GM20000 (cell line): Measurements from ENCODE around the gene PRLH.

Source experiments
- DNase-seq: peaks from one replicate; pipeline ENCODE4 v3.0.0; 2012; ENCODE audit warnings: low spot score
- CTCF ChIP-seq: IDR thresholded peaks from 2 replicates; pipeline ENCODE4 v1.5.1; 2012; ENCODE audit warnings: mild to moderate bottlenecking, control low read depth; ENCODE audit errors: extremely low read depth, missing control alignments

The PRLH gene

GRCh38 chr2:237527233-237527632 is 39.1 kb upstream of the PRLH start:
- TF ChIP-seq CTCF: no peak
- no peak for DNase-seq

- no peak for TF ChIP-seq CTCF
These were observed 38.6 kb upstream of the PRLH start for GRCh38 chr2:237527766-237528165.

GRCh38 chr2:237529452-237530402 is 36.6 kb upstream of the PRLH start:
- DNase-seq: peak; percentile 64

More at GRCh38 chr2:237527766-237528165, 38.6 kb upstream of the PRLH start:
- no peak for DNase-seq

GRCh38 chr2:237530472-237531433 is 35.6 kb upstream of the PRLH start:
- DNase-seq: no peak

More at GRCh38 chr2:237529452-237530402, 36.6 kb upstream of the PRLH start:
- TF ChIP-seq CTCF: no peak

GRCh38 chr2:237532160-237532559 is 34.2 kb upstream of the PRLH start:
- DNase-seq: no peak
- no peak for TF ChIP-seq CTCF

More at GRCh38 chr2:237530472-237531433, 35.6 kb upstream of the PRLH start:
- no peak for TF ChIP-seq CTCF

- TF ChIP-seq CTCF: no peak
- DNase-seq: no peak
These were observed 32.7 kb upstream of the PRLH start for GRCh38 chr2:237533668-237534161.

- TF ChIP-seq CTCF: no peak
- DNase-seq: no peak
These were observed 32.0 kb upstream of the PRLH start for GRCh38 chr2:237534380-237534779.
